HepG2 (cell line): ENCODE results near the gene SLC50A1. TPM values are rescaled to one million over a fixed set of nuclear protein-coding genes. Genes with fewer than 3 reads are reported as not detected.

Source experiments
- ASH2L ChIP-seq: fragments of 300-600, 200-600 bp; sonication (generic); IDR thresholded peaks from 2 replicates; pipeline ENCODE4 v1.7.0; 2017; ENCODE audit warnings: low read depth, mild to moderate bottlenecking, moderate library complexity, mixed read lengths, low read length; ENCODE audit not compliant: insufficient read length
- ERF ChIP-seq: IDR thresholded peaks from 2 replicates; pipeline ENCODE4 v1.6.1; 2018; ENCODE audit warnings: missing biosample characterization, missing genetic modification reagents
- NCOA2 ChIP-seq: sonication (generic); formaldehyde crosslinking; IDR thresholded peaks from 2 replicates; pipeline ENCODE4 v1.8.0; 2022; ENCODE audit warnings: inconsistent platforms
- TCF7 ChIP-seq: sonication (generic); IDR thresholded peaks from 2 replicates; pipeline ENCODE4 v1.6.1; 2016; ENCODE audit warnings: antibody characterized with exemption, low read depth
- ZNF232 ChIP-seq: sonication (generic); formaldehyde crosslinking; IDR thresholded peaks from 2 replicates; pipeline ENCODE4 v1.4.0; 2020; ENCODE audit warnings: missing genetic modification reagents, borderline replicate concordance
- ZNF335 ChIP-seq: sonication (generic); formaldehyde crosslinking; IDR thresholded peaks from 2 replicates; pipeline ENCODE4 v1.4.0; 2020; ENCODE audit warnings: missing genetic modification reagents
- ZNF746 ChIP-seq: sonication (generic); formaldehyde crosslinking; IDR thresholded peaks from 2 replicates; pipeline ENCODE4 v1.8.0; 2022; ENCODE audit warnings: mild to moderate bottlenecking, missing genetic modification reagents
- polyA plus RNA-seq, 8 experiments: library from polyadenylated mRNA; depleted of rRNA in 3 of 8; stranded (reverse) in 7 of 8; unstranded in 1 of 8; fragments of >200 nt; fragmentation: Illumina TruSeq in 4 of 8; extraction: Trizol in 4 of 8; gene quantifications; 2 replicates each; pipeline versions ENCODE4 v1.2.1 to v1.2.3, GENCODE V29; 2011 to 2016; ENCODE audit warnings: low read depth in 4 of 8, missing spikeins in 1 of 8, mixed read lengths in 1 of 8; ENCODE audit not compliant: insufficient read depth in 1 of 8
- total RNA-seq, 5 experiments: library from RNA; depleted of rRNA; stranded (reverse); fragments of >200 nt; fragmentation: Illumina TruSeq; extraction: Trizol; gene quantifications; 2 replicates each; pipeline ENCODE4 v1.2.3, GENCODE V29; 2016; ENCODE audit warnings: low read depth in 1 of 5
- TF ChIP-seq, protein P1 (sequence below): IDR thresholded peaks from 2 replicates; pipeline ENCODE4 v1.6.1; 2016; ENCODE audit warnings: control low read depth
- TF ChIP-seq, protein P2 (sequence below): sonication (generic); formaldehyde crosslinking; IDR thresholded peaks from 2 replicates; pipeline ENCODE4 v1.5.0; 2020; ENCODE audit warnings: mild to moderate bottlenecking, missing genetic modification reagents
- TF ChIP-seq, protein P3 (sequence below): sonication (generic); formaldehyde crosslinking; IDR thresholded peaks from 2 replicates; pipeline ENCODE4 v1.8.0; 2022; ENCODE audit warnings: low read depth, missing genetic modification reagents
- TF ChIP-seq, protein P4 (sequence below): IDR thresholded peaks from 2 replicates; pipeline ENCODE4 v1.6.1; 2018; ENCODE audit warnings: missing genetic modification reagents
- TF ChIP-seq, protein P5 (sequence below): sonication (generic); formaldehyde crosslinking; IDR thresholded peaks from 2 replicates; pipeline ENCODE4 v1.4.0; 2020; ENCODE audit warnings: mild to moderate bottlenecking, missing genetic modification reagents
- TF ChIP-seq, protein P6 (sequence below): sonication (generic); formaldehyde crosslinking; IDR thresholded peaks from 2 replicates; pipeline ENCODE4 v1.9.0; 2021; ENCODE audit warnings: missing genetic modification reagents, mild to moderate bottlenecking, borderline replicate concordance
- TF ChIP-seq, protein P7 (sequence below): sonication (generic); formaldehyde crosslinking; IDR thresholded peaks from 2 replicates; pipeline ENCODE4 v1.4.0; 2020; ENCODE audit warnings: missing genetic modification reagents
- TF ChIP-seq, protein P8 (sequence below): sonication (generic); formaldehyde crosslinking; IDR thresholded peaks from 2 replicates; pipeline ENCODE4 v1.4.0; 2020; ENCODE audit warnings: mild to moderate bottlenecking, missing genetic modification reagents

SLC50A1 gene
- total and polyA plus RNA-seq, 2 of the 13 experiments (the other 11 are each of a cell fraction or from before 2014, with no cell fraction given), result 22.5 to 46.8 TPM

DNA sequence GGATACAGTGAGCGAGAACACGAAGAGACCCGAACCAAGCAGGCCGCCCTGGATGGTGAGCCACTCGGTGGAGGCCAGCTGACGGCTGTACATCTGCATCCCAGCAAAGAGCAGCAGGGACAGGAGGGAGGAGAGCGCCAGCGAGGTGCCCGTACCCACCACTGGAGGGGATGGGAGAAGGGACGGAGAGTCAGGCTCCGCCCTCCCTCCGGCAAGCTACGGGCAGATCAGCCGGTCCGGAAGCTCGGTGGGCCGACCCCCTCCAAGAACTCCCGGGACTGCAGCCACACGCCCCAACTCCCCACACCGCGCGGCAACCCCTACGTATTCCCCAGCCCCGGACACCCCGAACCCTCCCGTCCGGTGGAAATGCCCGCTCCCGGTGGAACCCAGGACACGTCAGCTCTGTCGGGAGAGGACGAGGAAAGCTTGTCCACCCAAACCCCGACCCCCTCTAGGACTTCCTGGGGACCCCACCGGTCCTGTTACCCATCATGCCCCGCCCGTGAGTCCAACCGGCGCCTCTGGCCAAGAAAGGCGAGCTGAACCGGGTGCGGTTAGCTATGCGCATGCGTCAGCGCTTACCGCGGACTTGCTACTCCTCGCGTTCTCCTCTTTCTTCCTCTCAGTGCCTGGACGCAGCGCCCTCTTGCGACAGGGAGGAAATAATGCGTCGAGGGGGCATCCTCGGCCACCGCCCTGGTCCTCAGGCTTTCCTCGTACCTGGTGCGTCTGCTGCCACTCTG lies 37.3 kb downstream of the SLC50A1 start, which contains the start of gene KRTCAP2 (continued):
- TF ChIP-seq TCF7, result no peak
- TF ChIP-seq ERF (CRISPR knock-in tag), result peak; percentile 73
- TF ChIP-seq, protein P1, sequence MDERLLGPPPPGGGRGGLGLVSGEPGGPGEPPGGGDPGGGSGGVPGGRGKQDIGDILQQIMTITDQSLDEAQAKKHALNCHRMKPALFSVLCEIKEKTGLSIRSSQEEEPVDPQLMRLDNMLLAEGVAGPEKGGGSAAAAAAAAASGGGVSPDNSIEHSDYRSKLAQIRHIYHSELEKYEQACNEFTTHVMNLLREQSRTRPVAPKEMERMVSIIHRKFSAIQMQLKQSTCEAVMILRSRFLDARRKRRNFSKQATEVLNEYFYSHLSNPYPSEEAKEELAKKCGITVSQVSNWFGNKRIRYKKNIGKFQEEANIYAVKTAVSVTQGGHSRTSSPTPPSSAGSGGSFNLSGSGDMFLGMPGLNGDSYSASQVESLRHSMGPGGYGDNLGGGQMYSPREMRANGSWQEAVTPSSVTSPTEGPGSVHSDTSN (CRISPR knock-in tag), result no peak
- TF ChIP-seq ZNF335 (CRISPR knock-in tag), result peak; percentile 64
- TF ChIP-seq, protein P2, sequence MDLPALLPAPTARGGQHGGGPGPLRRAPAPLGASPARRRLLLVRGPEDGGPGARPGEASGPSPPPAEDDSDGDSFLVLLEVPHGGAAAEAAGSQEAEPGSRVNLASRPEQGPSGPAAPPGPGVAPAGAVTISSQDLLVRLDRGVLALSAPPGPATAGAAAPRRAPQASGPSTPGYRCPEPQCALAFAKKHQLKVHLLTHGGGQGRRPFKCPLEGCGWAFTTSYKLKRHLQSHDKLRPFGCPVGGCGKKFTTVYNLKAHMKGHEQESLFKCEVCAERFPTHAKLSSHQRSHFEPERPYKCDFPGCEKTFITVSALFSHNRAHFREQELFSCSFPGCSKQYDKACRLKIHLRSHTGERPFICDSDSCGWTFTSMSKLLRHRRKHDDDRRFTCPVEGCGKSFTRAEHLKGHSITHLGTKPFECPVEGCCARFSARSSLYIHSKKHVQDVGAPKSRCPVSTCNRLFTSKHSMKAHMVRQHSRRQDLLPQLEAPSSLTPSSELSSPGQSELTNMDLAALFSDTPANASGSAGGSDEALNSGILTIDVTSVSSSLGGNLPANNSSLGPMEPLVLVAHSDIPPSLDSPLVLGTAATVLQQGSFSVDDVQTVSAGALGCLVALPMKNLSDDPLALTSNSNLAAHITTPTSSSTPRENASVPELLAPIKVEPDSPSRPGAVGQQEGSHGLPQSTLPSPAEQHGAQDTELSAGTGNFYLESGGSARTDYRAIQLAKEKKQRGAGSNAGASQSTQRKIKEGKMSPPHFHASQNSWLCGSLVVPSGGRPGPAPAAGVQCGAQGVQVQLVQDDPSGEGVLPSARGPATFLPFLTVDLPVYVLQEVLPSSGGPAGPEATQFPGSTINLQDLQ (CRISPR knock-in tag), result no peak
- TF ChIP-seq, protein P3, sequence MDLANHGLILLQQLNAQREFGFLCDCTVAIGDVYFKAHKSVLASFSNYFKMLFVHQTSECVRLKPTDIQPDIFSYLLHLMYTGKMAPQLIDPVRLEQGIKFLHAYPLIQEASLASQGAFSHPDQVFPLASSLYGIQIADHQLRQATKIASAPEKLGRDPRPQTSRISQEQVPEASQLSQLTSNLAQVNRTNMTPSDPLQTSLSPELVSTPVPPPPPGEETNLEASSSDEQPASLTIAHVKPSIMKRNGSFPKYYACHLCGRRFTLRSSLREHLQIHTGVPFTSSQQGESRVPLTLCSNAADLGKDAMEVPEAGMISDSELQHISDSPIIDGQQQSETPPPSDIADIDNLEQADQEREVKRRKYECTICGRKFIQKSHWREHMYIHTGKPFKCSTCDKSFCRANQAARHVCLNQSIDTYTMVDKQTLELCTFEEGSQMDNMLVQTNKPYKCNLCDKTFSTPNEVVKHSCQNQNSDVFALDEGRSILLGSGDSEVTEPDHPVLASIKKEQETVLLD (CRISPR knock-in tag), result peak; percentile 87
- TF ChIP-seq, protein P4, sequence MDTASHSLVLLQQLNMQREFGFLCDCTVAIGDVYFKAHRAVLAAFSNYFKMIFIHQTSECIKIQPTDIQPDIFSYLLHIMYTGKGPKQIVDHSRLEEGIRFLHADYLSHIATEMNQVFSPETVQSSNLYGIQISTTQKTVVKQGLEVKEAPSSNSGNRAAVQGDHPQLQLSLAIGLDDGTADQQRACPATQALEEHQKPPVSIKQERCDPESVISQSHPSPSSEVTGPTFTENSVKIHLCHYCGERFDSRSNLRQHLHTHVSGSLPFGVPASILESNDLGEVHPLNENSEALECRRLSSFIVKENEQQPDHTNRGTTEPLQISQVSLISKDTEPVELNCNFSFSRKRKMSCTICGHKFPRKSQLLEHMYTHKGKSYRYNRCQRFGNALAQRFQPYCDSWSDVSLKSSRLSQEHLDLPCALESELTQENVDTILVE (CRISPR knock-in tag), result peak; percentile 91; the same call in 1 of the 2 replicates
- TF ChIP-seq, protein P5, sequence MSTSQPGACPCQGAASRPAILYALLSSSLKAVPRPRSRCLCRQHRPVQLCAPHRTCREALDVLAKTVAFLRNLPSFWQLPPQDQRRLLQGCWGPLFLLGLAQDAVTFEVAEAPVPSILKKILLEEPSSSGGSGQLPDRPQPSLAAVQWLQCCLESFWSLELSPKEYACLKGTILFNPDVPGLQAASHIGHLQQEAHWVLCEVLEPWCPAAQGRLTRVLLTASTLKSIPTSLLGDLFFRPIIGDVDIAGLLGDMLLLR, result 0 out of 2 replicates have a peak, but pooled peaks have one; percentile 46
- no peak for TF ChIP-seq ZNF746 (CRISPR knock-in tag)
- TF ChIP-seq, protein P6, sequence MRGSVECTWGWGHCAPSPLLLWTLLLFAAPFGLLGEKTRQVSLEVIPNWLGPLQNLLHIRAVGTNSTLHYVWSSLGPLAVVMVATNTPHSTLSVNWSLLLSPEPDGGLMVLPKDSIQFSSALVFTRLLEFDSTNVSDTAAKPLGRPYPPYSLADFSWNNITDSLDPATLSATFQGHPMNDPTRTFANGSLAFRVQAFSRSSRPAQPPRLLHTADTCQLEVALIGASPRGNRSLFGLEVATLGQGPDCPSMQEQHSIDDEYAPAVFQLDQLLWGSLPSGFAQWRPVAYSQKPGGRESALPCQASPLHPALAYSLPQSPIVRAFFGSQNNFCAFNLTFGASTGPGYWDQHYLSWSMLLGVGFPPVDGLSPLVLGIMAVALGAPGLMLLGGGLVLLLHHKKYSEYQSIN (CRISPR knock-in tag), result no peak
- TF ChIP-seq ZNF232 (CRISPR knock-in tag), result 0 out of 2 replicates have a peak, but pooled peaks have one; percentile 37
- TF ChIP-seq, protein P7, sequence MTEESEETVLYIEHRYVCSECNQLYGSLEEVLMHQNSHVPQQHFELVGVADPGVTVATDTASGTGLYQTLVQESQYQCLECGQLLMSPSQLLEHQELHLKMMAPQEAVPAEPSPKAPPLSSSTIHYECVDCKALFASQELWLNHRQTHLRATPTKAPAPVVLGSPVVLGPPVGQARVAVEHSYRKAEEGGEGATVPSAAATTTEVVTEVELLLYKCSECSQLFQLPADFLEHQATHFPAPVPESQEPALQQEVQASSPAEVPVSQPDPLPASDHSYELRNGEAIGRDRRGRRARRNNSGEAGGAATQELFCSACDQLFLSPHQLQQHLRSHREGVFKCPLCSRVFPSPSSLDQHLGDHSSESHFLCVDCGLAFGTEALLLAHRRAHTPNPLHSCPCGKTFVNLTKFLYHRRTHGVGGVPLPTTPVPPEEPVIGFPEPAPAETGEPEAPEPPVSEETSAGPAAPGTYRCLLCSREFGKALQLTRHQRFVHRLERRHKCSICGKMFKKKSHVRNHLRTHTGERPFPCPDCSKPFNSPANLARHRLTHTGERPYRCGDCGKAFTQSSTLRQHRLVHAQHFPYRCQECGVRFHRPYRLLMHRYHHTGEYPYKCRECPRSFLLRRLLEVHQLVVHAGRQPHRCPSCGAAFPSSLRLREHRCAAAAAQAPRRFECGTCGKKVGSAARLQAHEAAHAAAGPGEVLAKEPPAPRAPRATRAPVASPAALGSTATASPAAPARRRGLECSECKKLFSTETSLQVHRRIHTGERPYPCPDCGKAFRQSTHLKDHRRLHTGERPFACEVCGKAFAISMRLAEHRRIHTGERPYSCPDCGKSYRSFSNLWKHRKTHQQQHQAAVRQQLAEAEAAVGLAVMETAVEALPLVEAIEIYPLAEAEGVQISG (CRISPR knock-in tag), result peak; percentile 99
- TF ChIP-seq NCOA2 (CRISPR knock-in tag), result peak; percentile 49
- TF ChIP-seq ASH2L, result peak; percentile 66
- TF ChIP-seq, protein P8, sequence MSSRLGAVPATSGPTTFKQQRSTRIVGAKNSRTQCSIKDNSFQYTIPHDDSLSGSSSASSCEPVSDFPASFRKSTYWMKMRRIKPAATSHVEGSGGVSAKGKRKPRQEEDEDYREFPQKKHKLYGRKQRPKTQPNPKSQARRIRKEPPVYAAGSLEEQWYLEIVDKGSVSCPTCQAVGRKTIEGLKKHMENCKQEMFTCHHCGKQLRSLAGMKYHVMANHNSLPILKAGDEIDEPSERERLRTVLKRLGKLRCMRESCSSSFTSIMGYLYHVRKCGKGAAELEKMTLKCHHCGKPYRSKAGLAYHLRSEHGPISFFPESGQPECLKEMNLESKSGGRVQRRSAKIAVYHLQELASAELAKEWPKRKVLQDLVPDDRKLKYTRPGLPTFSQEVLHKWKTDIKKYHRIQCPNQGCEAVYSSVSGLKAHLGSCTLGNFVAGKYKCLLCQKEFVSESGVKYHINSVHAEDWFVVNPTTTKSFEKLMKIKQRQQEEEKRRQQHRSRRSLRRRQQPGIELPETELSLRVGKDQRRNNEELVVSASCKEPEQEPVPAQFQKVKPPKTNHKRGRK (CRISPR knock-in tag), result 0 out of 2 replicates have a peak, but pooled peaks have one; percentile 52
